Tibial artery (tissue), 4 donors: ENCODE results near the gene CDR2.

Experiments
- DNase-seq, 2 donors: peaks; one replicate each; pipeline ENCODE4 v3.0.0-alpha.2; 2019
- H3K27ac ChIP-seq, 2 donors: fragments of 200-600 bp; sonication (generic) in 1 of 2; 1 replicate in 1 of 2; 2 replicates in 1 of 2; pipeline ENCODE4 v1.5.1; 2018 to 2019; ENCODE audit warnings: mild to moderate bottlenecking in 1 of 2
- H3K27me3 ChIP-seq, 2 donors: fragments of 200-600 bp; sonication (generic) in 1 of 2; one replicate each; pipeline versions ENCODE4 v1.5.1 to v1.6.0; 2016 to 2019
- H3K36me3 ChIP-seq, 3 donors: fragments of 200-600 bp; sonication (generic) in 2 of 3; one replicate each; pipeline ENCODE4 v1.5.1; 2016 to 2019; ENCODE audit warnings: mild to moderate bottlenecking in 2 of 3
- H3K4me1 ChIP-seq, 4 donors: fragments of 200-600 bp; sonication (generic) in 2 of 4; 1 replicate in 3 of 4; 2 replicates in 1 of 4; pipeline ENCODE4 v1.5.1; 2016 to 2019
- H3K4me3 ChIP-seq, 2 donors: fragments of 200-600 bp; sonication (generic) in 1 of 2; 1 replicate in 1 of 2; 2 replicates in 1 of 2; pipeline ENCODE4 v1.5.1; 2018 to 2019; ENCODE audit warnings: mild to moderate bottlenecking in 2 of 2
- H3K9me3 ChIP-seq, 3 donors: fragments of 200-600 bp; sonication (generic) in 1 of 3; one replicate each; pipeline ENCODE4 v1.5.1; 2016 to 2019
- intact Hi-C: fragments of 100-400 bp; cut with DNase I; formaldehyde crosslinking; loops from one replicate; pipeline ENCODE4 v1.15.0; 2023; ENCODE audit warnings: low total_unique reads
- TF ChIP-seq, protein P1 (sequence below), 2 experiments: fragments of 200-600 bp in 1 of 2; fragments of 450-650 bp in 1 of 2; IDR thresholded peaks; one replicate each; pipeline ENCODE4 v1.5.1; 2017 to 2019; ENCODE audit warnings: antibody characterized with exemption in 2 of 2, mild to moderate bottlenecking in 1 of 2, moderate library complexity in 1 of 2

Gene CDR2

GRCh38 chr16:22400900-22401299 is 26.5 kb upstream of the CDR2 start:
- Histone ChIP-seq H3K36me3 (no peaks in the 10 kb centered on the region), H3K4me3 (no peak overlapping the region), H3K27me3 (no peaks in the 10 kb centered on the region), H3K4me1 (peaks cover 0 to 19% (median 1%) of the 10 kb centered on the region in 4 donors), H3K9me3 (no peaks in the 10 kb centered on the region), H3K27ac (no peak overlapping the region)
- intact Hi-C loops, result no loop called here
- TF ChIP-seq, protein P1, sequence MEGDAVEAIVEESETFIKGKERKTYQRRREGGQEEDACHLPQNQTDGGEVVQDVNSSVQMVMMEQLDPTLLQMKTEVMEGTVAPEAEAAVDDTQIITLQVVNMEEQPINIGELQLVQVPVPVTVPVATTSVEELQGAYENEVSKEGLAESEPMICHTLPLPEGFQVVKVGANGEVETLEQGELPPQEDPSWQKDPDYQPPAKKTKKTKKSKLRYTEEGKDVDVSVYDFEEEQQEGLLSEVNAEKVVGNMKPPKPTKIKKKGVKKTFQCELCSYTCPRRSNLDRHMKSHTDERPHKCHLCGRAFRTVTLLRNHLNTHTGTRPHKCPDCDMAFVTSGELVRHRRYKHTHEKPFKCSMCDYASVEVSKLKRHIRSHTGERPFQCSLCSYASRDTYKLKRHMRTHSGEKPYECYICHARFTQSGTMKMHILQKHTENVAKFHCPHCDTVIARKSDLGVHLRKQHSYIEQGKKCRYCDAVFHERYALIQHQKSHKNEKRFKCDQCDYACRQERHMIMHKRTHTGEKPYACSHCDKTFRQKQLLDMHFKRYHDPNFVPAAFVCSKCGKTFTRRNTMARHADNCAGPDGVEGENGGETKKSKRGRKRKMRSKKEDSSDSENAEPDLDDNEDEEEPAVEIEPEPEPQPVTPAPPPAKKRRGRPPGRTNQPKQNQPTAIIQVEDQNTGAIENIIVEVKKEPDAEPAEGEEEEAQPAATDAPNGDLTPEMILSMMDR (IDR thresholded peaks at IDR 0.05), result no peak
- no peak for DNase-seq

DNA sequence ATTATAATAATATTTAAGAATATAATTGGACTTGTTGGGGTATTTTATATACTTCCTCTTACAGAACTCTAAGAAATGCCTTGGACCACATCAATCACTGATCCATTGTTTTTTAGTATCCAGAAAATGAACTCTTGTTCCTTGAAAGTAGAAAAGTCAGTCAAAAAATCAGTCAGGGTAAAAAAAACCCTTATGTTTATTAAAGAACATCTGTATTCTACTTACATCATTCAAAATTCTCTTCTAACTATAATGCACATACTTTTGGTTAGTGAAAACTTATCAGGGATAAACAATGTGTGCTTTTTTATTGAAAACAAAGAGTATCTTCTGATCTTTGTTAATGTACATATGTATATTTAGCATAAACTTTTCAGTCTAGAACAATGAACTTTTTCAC is 23.5 kb upstream of the CDR2 start:
- peaks cover 0 to 14% (median 0%) of the 10 kb centered on the region in 4 donors for H3K4me1 ChIP-seq
- intact Hi-C loops, result no loop called here
- H3K4me3 ChIP-seq, result no peak overlapping the region
- DNase-seq, result no peak
- H3K27me3 ChIP-seq, result no peaks in the 10 kb centered on the region
- H3K9me3 ChIP-seq, result no peaks in the 10 kb centered on the region
- no peaks in the 10 kb centered on the region for H3K36me3 ChIP-seq
- H3K27ac ChIP-seq, result no peak overlapping the region
- TF ChIP-seq, protein P1 (IDR thresholded peaks at IDR 0.05), result no peak

GRCh38 chr16:22397464-22397863 is 23.0 kb upstream of the CDR2 start:
- intact Hi-C loops, result no loop called here
- no peak for DNase-seq
- no peaks in the 10 kb centered on the region for H3K9me3 ChIP-seq
- H3K36me3 ChIP-seq, result no peaks in the 10 kb centered on the region
- no peak overlapping the region for H3K4me3 ChIP-seq
- TF ChIP-seq, protein P1 (IDR thresholded peaks at IDR 0.05), result no peak
- no peak overlapping the region for H3K27ac ChIP-seq
- peaks cover 0 to 9% (median 0%) of the 10 kb centered on the region in 4 donors for H3K4me1 ChIP-seq
- no peaks in the 10 kb centered on the region for H3K27me3 ChIP-seq

- Histone ChIP-seq H3K4me3 (no peak overlapping the region), H3K27me3 (no peaks in the 10 kb centered on the region), H3K27ac (no peak overlapping the region), H3K4me1 (no peaks in the 10 kb centered on the region), H3K9me3 (no peaks in the 10 kb centered on the region), H3K36me3 (no peaks in the 10 kb centered on the region)
- TF ChIP-seq, protein P1 (IDR thresholded peaks at IDR 0.05), result no peak
- intact Hi-C loops, result no loop called here
- DNase-seq, result no peak
Measured at GRCh38 chr16:22395960-22396359, 21.5 kb upstream of the CDR2 start.

DNA sequence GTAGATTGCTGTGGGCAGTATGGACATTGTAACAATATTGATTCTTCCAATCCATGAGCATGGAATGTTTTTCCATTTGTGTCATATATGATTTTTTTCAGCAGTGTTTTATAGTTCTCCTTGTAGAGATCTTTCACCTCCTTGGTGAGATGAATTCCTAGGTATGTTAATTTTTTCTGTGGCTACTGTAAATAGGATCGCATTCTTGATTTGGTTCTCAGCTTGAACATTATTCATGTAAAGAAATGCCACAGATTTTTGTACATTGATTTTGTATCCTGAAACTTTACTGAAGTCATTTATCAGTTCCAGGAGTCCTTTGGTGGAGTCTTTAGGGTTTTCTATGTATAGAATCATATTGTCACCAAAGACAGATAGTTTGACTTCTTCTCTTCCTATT is 19.7 kb upstream of the CDR2 start:
- no peaks in the 10 kb centered on the region for H3K9me3 ChIP-seq
- H3K27me3 ChIP-seq, result no peaks in the 10 kb centered on the region
- H3K4me1 ChIP-seq, result no peaks in the 10 kb centered on the region
- intact Hi-C loops, result no loop called here
- TF ChIP-seq, protein P1 (IDR thresholded peaks at IDR 0.05), result no peak
- no peaks in the 10 kb centered on the region for H3K36me3 ChIP-seq
- no peak for DNase-seq
- no peak overlapping the region for H3K27ac ChIP-seq
- H3K4me3 ChIP-seq, result no peak overlapping the region

GRCh38 chr16:22388101-22388644 is 13.8 kb upstream of the CDR2 start:
- H3K27me3 ChIP-seq, result no peaks in the 10 kb centered on the region
- H3K4me3 ChIP-seq, result no peak overlapping the region
- intact Hi-C loops, result no loop called here
- TF ChIP-seq, protein P1 (IDR thresholded peaks at IDR 0.05), result no peak
- no peak overlapping the region for H3K27ac ChIP-seq
- no peaks in the 10 kb centered on the region for H3K9me3 ChIP-seq
- DNase-seq, result no peak
- H3K4me1 ChIP-seq, result peaks cover 0 to 13% (median 2%) of the 10 kb centered on the region in 4 donors
- H3K36me3 ChIP-seq, result peaks cover 0 to 7% (median 0%) of the 10 kb centered on the region in 3 donors
